Measurements from ENCODE around the gene STX16.
"Not testable (repeated sequence)": the region's sequence is repeated elsewhere in the genome, so short reads cannot be mapped to it uniquely, and the experiment has no call there.

STX16 gene

DNA sequence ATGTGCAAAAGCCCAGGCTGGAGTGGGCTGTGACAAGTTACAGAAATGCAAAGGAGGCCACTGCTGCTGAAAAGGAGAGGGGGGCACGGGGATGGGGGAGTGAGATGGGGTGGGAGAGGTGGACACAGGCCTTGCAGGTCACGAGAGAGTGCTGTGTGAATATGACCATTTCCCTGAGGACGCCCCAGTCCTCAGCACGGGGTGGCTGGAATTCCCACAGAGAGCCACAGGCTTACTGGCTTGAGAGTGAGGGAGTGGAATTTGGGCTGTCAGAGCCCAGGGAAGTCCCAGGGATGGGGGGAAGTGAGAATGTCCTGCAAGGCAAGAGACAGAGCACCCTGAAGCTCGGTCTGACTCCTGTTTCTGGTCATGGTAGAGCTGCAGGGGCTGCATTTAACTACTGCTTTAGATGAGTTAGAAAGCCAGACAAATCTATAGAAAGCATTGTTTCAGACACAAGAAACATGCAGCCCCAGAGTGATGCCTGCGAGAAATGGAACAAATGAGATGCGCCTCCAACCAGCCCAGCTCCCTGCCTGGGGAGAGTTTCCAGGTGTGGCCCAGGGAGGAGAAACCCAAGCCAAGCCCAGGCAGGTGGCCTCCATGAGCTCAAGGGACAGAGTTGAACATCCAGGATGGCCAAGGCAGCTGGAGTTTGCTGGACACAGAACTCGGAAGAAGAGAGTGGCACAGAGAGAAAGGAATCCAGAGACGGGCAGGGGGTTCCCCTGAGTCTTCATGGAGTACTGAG is 72.0 kb downstream of the STX16 start:
- Histone ChIP-seq H3K79me2 (ENCODE audit: insufficient read depth, low read length) (no peaks in the 10 kb centered on the region), H3F3A (ENCODE audit: insufficient read depth, low read length) (no peaks in the 10 kb centered on the region), H3K4me3 (ENCODE audit: low read depth, low read length, poor library complexity, severe bottlenecking) (no peak overlapping the region), H3K27ac (ENCODE audit: low read depth, low read length, poor library complexity, severe bottlenecking) (no peak overlapping the region), H3K9me2 (ENCODE audit: low read depth, low read length) (no peaks in the 10 kb centered on the region), H4K20me1 (ENCODE audit: insufficient read depth, low read length) (no peaks in the 10 kb centered on the region), H3K9ac (ENCODE audit: low read length) (no peak overlapping the region), H2AFZ (ENCODE audit: low read length) (no peak overlapping the region), H3K27me3 (ENCODE audit: insufficient read depth, low read length) (peaks cover 14% of the 10 kb centered on the region), H3K4me1 (ENCODE audit: insufficient read depth, low read length, severe bottlenecking) (no peaks in the 10 kb centered on the region), H3K9me3 (ENCODE audit: low read length) (peaks cover 5% of the 10 kb centered on the region; the same call in 1 of the 2 replicates), H3K36me3 (ENCODE audit: insufficient read depth, low read length) (no peaks in the 10 kb centered on the region), H3K4me2 (ENCODE audit: low read length) (no peak overlapping the region)
- TF ChIP-seq, protein P1, sequence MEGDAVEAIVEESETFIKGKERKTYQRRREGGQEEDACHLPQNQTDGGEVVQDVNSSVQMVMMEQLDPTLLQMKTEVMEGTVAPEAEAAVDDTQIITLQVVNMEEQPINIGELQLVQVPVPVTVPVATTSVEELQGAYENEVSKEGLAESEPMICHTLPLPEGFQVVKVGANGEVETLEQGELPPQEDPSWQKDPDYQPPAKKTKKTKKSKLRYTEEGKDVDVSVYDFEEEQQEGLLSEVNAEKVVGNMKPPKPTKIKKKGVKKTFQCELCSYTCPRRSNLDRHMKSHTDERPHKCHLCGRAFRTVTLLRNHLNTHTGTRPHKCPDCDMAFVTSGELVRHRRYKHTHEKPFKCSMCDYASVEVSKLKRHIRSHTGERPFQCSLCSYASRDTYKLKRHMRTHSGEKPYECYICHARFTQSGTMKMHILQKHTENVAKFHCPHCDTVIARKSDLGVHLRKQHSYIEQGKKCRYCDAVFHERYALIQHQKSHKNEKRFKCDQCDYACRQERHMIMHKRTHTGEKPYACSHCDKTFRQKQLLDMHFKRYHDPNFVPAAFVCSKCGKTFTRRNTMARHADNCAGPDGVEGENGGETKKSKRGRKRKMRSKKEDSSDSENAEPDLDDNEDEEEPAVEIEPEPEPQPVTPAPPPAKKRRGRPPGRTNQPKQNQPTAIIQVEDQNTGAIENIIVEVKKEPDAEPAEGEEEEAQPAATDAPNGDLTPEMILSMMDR (IDR thresholded peaks at IDR 0.05; ENCODE audit: low read length) = no peak
- TF ChIP-seq EZH2 (IDR thresholded peaks at IDR 0.05; ENCODE audit: borderline replicate concordance, low read length) = no peak

DNA sequence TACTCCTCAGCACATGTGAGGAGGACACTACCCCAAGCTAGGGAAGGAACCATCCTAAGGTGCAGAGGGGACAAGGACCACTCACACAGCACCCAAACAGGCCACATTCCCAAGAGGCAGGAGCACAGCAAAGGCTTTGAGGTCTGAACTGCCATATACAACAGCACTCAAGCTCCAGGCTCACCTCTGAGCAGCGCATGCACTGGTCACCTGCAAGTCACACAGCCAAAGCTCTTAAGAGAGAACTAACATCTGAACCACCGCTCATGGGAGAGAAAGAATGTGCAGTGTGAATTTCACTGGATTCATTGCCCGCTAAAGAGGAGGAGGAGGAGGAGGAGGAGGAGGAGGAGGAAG is 72.5 kb downstream of the STX16 start:
- Histone ChIP-seq H2AFZ (ENCODE audit: low read length) (no peak overlapping the region), H3K27ac (ENCODE audit: low read depth, low read length, poor library complexity, severe bottlenecking) (no peak overlapping the region), H3K4me2 (ENCODE audit: low read length) (no peak overlapping the region), H3K36me3 (ENCODE audit: insufficient read depth, low read length) (no peaks in the 10 kb centered on the region), H3K4me1 (ENCODE audit: insufficient read depth, low read length, severe bottlenecking) (no peaks in the 10 kb centered on the region), H3K4me3 (ENCODE audit: low read depth, low read length, poor library complexity, severe bottlenecking) (no peak overlapping the region), H3K79me2 (ENCODE audit: insufficient read depth, low read length) (no peaks in the 10 kb centered on the region), H3K27me3 (ENCODE audit: insufficient read depth, low read length) (peaks cover 14% of the 10 kb centered on the region), H3K9me2 (ENCODE audit: low read depth, low read length) (no peaks in the 10 kb centered on the region), H3F3A (ENCODE audit: insufficient read depth, low read length) (no peaks in the 10 kb centered on the region), H4K20me1 (ENCODE audit: insufficient read depth, low read length) (no peaks in the 10 kb centered on the region), H3K9ac (ENCODE audit: low read length) (no peak overlapping the region), H3K9me3 (ENCODE audit: low read length) (peaks cover 5% of the 10 kb centered on the region; the same call in 1 of the 2 replicates)
- TF ChIP-seq EZH2 (IDR thresholded peaks at IDR 0.05; ENCODE audit: borderline replicate concordance, low read length) = no peak
- TF ChIP-seq, protein P1 (IDR thresholded peaks at IDR 0.05; ENCODE audit: low read length) = no peak

DNA sequence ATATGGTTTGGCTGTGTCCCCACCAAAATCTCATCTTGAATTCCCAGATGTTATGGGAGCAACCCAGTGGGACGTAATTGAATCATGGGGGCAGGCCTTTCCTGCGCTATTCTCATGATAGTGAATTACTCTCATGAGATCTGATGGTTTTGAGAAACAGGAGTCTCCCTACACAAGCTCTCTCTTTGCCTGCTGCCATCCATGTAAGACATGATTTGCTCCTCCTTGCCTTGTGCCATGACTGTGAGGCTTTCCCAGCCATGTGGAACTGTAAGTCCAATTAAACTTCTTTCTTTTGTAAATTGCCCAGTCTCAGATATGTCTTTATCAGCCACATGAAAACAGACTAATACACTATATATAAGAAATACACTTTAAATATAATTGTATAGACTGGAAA is 75.1 kb downstream of the STX16 start:
- H3K9me3 ChIP-seq (ENCODE audit: low read length); H2AFZ ChIP-seq (ENCODE audit: low read length); H4K20me1 ChIP-seq (ENCODE audit: insufficient read depth, low read length); H3K4me1 ChIP-seq (ENCODE audit: insufficient read depth, low read length, severe bottlenecking); H3K9ac ChIP-seq (ENCODE audit: low read length); H3K9me2 ChIP-seq (ENCODE audit: low read depth, low read length); H3K4me2 ChIP-seq (ENCODE audit: low read length); H3K79me2 ChIP-seq (ENCODE audit: insufficient read depth, low read length); H3F3A ChIP-seq (ENCODE audit: insufficient read depth, low read length); H3K36me3 ChIP-seq (ENCODE audit: insufficient read depth, low read length); H3K27me3 ChIP-seq (ENCODE audit: insufficient read depth, low read length); H3K4me3 ChIP-seq (ENCODE audit: low read depth, low read length, poor library complexity, severe bottlenecking); H3K27ac ChIP-seq (ENCODE audit: low read depth, low read length, poor library complexity, severe bottlenecking): not testable (repeated sequence)
